Gastroesophageal sphincter (tissue), 3 donors: Measurements from ENCODE around the gene UNC93B1.

Experiments used
- CTCF ChIP-seq, 4 experiments: fragments of 200-600 bp in 2 of 4; fragments of 450-650 bp in 2 of 4; sonication (generic) in 1 of 4; IDR thresholded peaks; one replicate each; pipeline ENCODE4 v1.5.1; 2017 to 2019; ENCODE audit warnings: antibody characterized with exemption in 4 of 4, mild to moderate bottlenecking in 2 of 4, moderate library complexity in 2 of 4
- POLR2A ChIP-seq, 2 donors: fragments of 450-650 bp; IDR thresholded peaks; one replicate each; pipeline ENCODE4 v1.6.1; 2017; ENCODE audit warnings: antibody characterized with exemption in 2 of 2, mild to moderate bottlenecking in 2 of 2, moderate library complexity in 1 of 2

GRCh38 chr11:68021167-68021787, 17.4 kb upstream of the UNC93B1 start:
- TF ChIP-seq CTCF (IDR thresholded peaks at IDR 0.05) (no peak), POLR2A (IDR thresholded peaks at IDR 0.05) (no peak)
